Calu3 (cell line): Measurements from ENCODE around the gene CWH43. TPM values are rescaled to one million over a fixed set of nuclear protein-coding genes. Genes with fewer than 3 reads are reported as not detected.

ENCODE experiments used
- BruUV-seq: library from RNA; stranded (reverse); fragments of 400-500 nt; replicated peaks from 2 replicates; lab custom pipeline; 2021; lab: Mats Ljungman, UMichigan
- CTCF ChIA-PET: fragments of 300-600 bp; sonication (Branson Sonifier 250); formaldehyde crosslinking; loops from one replicate; lab custom pipeline; 2022; ENCODE audit warnings: antibody characterized with exemption; lab: Charles Lee
- DNase-seq: peaks from one replicate; pipeline ENCODE4 v3.0.0; 2022
- H3K27ac Mint-ChIP-seq: one replicate; pipeline ENCODE4 v1.8.0; 2022; ENCODE audit warnings: mixed read lengths; ENCODE audit not compliant: unreplicated experiment
- H3K27me3 Mint-ChIP-seq: one replicate; pipeline ENCODE4 v1.8.0; 2022; ENCODE audit warnings: mixed read lengths; ENCODE audit not compliant: unreplicated experiment
- H3K36me3 Mint-ChIP-seq: one replicate; pipeline ENCODE4 v1.8.0; 2022; ENCODE audit warnings: mild to moderate bottlenecking, moderate library complexity, mixed read lengths; ENCODE audit not compliant: insufficient read depth, unreplicated experiment
- H3K4me1 Mint-ChIP-seq: one replicate; pipeline ENCODE4 v1.8.0; 2022; ENCODE audit warnings: mild to moderate bottlenecking, low read depth, mixed read lengths; ENCODE audit not compliant: unreplicated experiment
- H3K4me3 Mint-ChIP-seq: one replicate; pipeline ENCODE4 v1.8.0; 2022; ENCODE audit warnings: mild to moderate bottlenecking, low read depth, moderate library complexity, mixed read lengths; ENCODE audit not compliant: unreplicated experiment
- H3K9me3 Mint-ChIP-seq: one replicate; pipeline ENCODE4 v1.8.0; 2022; ENCODE audit warnings: low read depth, mixed read lengths; ENCODE audit not compliant: unreplicated experiment
- CTCF ChIP-seq: fragments of 200-600 bp; IDR thresholded peaks from one replicate; pipeline ENCODE4 v1.8.0; 2022; ENCODE audit warnings: antibody characterized with exemption; ENCODE audit not compliant: unreplicated experiment
- intact Hi-C: fragments of 100-400 bp; cut with micrococcal nuclease; formaldehyde crosslinking; loops from one replicate; pipeline ENCODE4 v1.10.0; 2022; ENCODE audit not compliant: unreplicated experiment
- total RNA-seq: library from RNA; stranded (reverse); gene quantifications from 2 replicates; pipeline ENCODE4 v1.2.3, GENCODE V29; 2022

CWH43 gene
- total RNA-seq, 1 experiment from 2014 or later = not detected

- Mint-ChIP-seq H3K4me3 (no peak overlapping the region), H3K4me1 (peaks cover 9% of the 10 kb centered on the region), H3K27me3 (no peaks in the 10 kb centered on the region), H3K9me3 (no peaks in the 10 kb centered on the region), H3K27ac (no peak overlapping the region), H3K36me3 (peaks cover 5% of the 10 kb centered on the region)
- intact Hi-C loops = loop anchor here (10.0 kb wide), 3 partner anchors 92 to 392 kb away; no protein-coding TSS in a partner anchor
- TF ChIP-seq CTCF = no peak
- BruUV-seq = no TSS peak
- DNase-seq = no peak
- CTCF ChIA-PET = no interaction called here
These were observed 19.0 kb upstream of the CWH43 start for GRCh38 chr4:48967101-48967500.

- intact Hi-C loops = loop anchor here (10.0 kb wide), 3 partner anchors 93 to 393 kb away; no protein-coding TSS in a partner anchor
- no peak overlapping the region for H3K4me3 Mint-ChIP-seq
- H3K36me3 Mint-ChIP-seq = peaks cover 5% of the 10 kb centered on the region
- no peaks in the 10 kb centered on the region for H3K27me3 Mint-ChIP-seq
- no TSS peak for BruUV-seq
- no peaks in the 10 kb centered on the region for H3K9me3 Mint-ChIP-seq
- peaks cover 9% of the 10 kb centered on the region for H3K4me1 Mint-ChIP-seq
- TF ChIP-seq CTCF = no peak
- no peak for DNase-seq
- CTCF ChIA-PET = no interaction called here
- no peak overlapping the region for H3K27ac Mint-ChIP-seq
These were observed 18.4 kb upstream of the CWH43 start for GRCh38 chr4:48967631-48968030.

GRCh38 chr4:48968814-48969213 lies 17.3 kb upstream of the CWH43 start:
- H3K4me1 Mint-ChIP-seq = peaks cover 9% of the 10 kb centered on the region
- no TSS peak for BruUV-seq
- no peaks in the 10 kb centered on the region for H3K27me3 Mint-ChIP-seq
- H3K9me3 Mint-ChIP-seq = peaks cover 2% of the 10 kb centered on the region
- no peak for DNase-seq
- H3K27ac Mint-ChIP-seq = peak overlapping the region; percentile 33
- intact Hi-C loops = loop anchor here (10.0 kb wide), 3 partner anchors 94 to 394 kb away; no protein-coding TSS in a partner anchor
- H3K36me3 Mint-ChIP-seq = peaks cover 5% of the 10 kb centered on the region
- CTCF ChIA-PET = no interaction called here
- no peak for TF ChIP-seq CTCF
- no peak overlapping the region for H3K4me3 Mint-ChIP-seq

GRCh38 chr4:48970471-48970921 lies 15.6 kb upstream of the CWH43 start:
- H3K27ac Mint-ChIP-seq = peak overlapping the region; percentile 66
- no peak for TF ChIP-seq CTCF
- H3K4me3 Mint-ChIP-seq = no peak overlapping the region
- peaks cover 7% of the 10 kb centered on the region for H3K27me3 Mint-ChIP-seq
- no TSS peak for BruUV-seq
- H3K9me3 Mint-ChIP-seq = peaks cover 2% of the 10 kb centered on the region
- CTCF ChIA-PET = no interaction called here
- H3K4me1 Mint-ChIP-seq = peaks cover 9% of the 10 kb centered on the region
- H3K36me3 Mint-ChIP-seq = peaks cover 5% of the 10 kb centered on the region
- DNase-seq = peak; percentile 6
- intact Hi-C loops = no loop called here
